HEK293 (cell line): Measurements from ENCODE around the gene TULP1.

ENCODE experiments used
- CTCF ChIP-seq: fragments of 450-650 bp; formaldehyde crosslinking; IDR thresholded peaks from 2 replicates; pipeline ENCODE4 v1.5.1; 2016; ENCODE audit warnings: missing biosample characterization, missing genetic modification characterization
- INSM2 ChIP-seq: fragments of 450-650 bp; formaldehyde crosslinking; IDR thresholded peaks from 2 replicates; pipeline ENCODE4 v1.5.1; 2016; ENCODE audit warnings: missing biosample characterization, missing genetic modification characterization
- KLF8 ChIP-seq: fragments of 450-650 bp; formaldehyde crosslinking; IDR thresholded peaks from 2 replicates; pipeline ENCODE4 v1.5.1; 2016; ENCODE audit warnings: missing biosample characterization, missing genetic modification characterization
- TCF7L2 ChIP-seq: IDR thresholded peaks from 2 replicates; pipeline ENCODE4 v1.6.1; 2011; ENCODE audit warnings: low read depth, mild to moderate bottlenecking, inconsistent platforms, low read length, moderate library complexity, borderline replicate concordance
- WT1 ChIP-seq: fragments of 450-650 bp; formaldehyde crosslinking; IDR thresholded peaks from 2 replicates; pipeline ENCODE4 v1.5.1; 2016; ENCODE audit warnings: missing biosample characterization, missing genetic modification characterization
- ZBTB11 ChIP-seq: fragments of 450-650 bp; formaldehyde crosslinking; conservative IDR thresholded peaks from 2 replicates; pipeline ENCODE4 v1.5.1; 2016; ENCODE audit warnings: low read depth, missing biosample characterization, missing genetic modification characterization
- ZNF114 ChIP-seq: fragments of 450-650 bp; formaldehyde crosslinking; IDR thresholded peaks from 2 replicates; pipeline ENCODE4 v1.5.0; 2017; ENCODE audit warnings: missing biosample characterization, missing genetic modification characterization
- ZNF239 ChIP-seq: fragments of 450-650 bp; formaldehyde crosslinking; IDR thresholded peaks from 2 replicates; pipeline ENCODE4 v1.5.1; 2016; ENCODE audit warnings: missing biosample characterization, missing genetic modification characterization
- ZNF24 ChIP-seq: fragments of 450-650 bp; formaldehyde crosslinking; IDR thresholded peaks from 2 replicates; pipeline ENCODE4 v1.5.1; 2016; ENCODE audit warnings: missing biosample characterization, missing genetic modification characterization
- ZNF37A ChIP-seq: fragments of 450-650 bp; IDR thresholded peaks from 2 replicates; pipeline ENCODE4 v1.5.1; 2018; ENCODE audit warnings: missing biosample characterization, missing genetic modification characterization
- ZNF639 ChIP-seq: fragments of 450-650 bp; formaldehyde crosslinking; IDR thresholded peaks from 2 replicates; pipeline ENCODE4 v1.5.1; 2016; ENCODE audit warnings: missing biosample characterization, missing genetic modification characterization
- ZNF777 ChIP-seq: fragments of 450-650 bp; formaldehyde crosslinking; IDR thresholded peaks from 2 replicates; pipeline ENCODE4 v1.5.1; 2017; ENCODE audit warnings: missing biosample characterization, missing genetic modification characterization, borderline replicate concordance
- TF ChIP-seq, protein P1 (sequence below): fragments of 450-650 bp; formaldehyde crosslinking; IDR thresholded peaks from 2 replicates; pipeline ENCODE4 v1.5.1; 2016; ENCODE audit warnings: missing biosample characterization, missing genetic modification characterization
- TF ChIP-seq, protein P2 (sequence below): fragments of 450-650 bp; formaldehyde crosslinking; IDR thresholded peaks from 2 replicates; pipeline ENCODE4 v1.5.1; 2016; ENCODE audit warnings: missing biosample characterization, missing genetic modification characterization

GRCh38 chr6:35514587-35514986, 1.9 kb upstream of the TULP1 start:
- TF ChIP-seq CTCF (tag by site-specific recombination) (no peak), ZNF114 (no peak), ZNF239 (tag by site-specific recombination) (no peak), ZBTB11 (tag by site-specific recombination) (no peak), ZNF37A (tag by site-specific recombination) (no peak), WT1 (no peak), ZNF777 (tag by site-specific recombination) (no peak), ZNF639 (tag by site-specific recombination) (no peak), ZNF24 (tag by site-specific recombination) (no peak), KLF8 (no peak), TCF7L2 (no peak), INSM2 (no peak)
- TF ChIP-seq, protein P1, sequence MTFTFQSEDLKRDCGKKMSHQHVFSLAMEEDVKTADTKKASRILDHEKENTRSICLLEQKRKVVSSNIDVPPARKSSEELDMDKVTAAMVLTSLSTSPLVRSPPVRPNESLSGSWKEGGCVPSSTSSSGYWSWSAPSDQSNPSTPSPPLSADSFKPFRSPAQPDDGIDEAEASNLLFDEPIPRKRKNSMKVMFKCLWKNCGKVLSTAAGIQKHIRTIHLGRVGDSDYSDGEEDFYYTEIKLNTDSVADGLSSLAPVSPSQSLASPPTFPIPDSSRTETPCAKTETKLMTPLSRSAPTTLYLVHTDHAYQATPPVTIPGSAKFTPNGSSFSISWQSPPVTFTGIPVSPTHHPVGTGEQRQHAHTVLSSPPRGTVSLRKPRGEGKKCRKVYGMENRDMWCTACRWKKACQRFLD: no peak
- TF ChIP-seq, protein P2, sequence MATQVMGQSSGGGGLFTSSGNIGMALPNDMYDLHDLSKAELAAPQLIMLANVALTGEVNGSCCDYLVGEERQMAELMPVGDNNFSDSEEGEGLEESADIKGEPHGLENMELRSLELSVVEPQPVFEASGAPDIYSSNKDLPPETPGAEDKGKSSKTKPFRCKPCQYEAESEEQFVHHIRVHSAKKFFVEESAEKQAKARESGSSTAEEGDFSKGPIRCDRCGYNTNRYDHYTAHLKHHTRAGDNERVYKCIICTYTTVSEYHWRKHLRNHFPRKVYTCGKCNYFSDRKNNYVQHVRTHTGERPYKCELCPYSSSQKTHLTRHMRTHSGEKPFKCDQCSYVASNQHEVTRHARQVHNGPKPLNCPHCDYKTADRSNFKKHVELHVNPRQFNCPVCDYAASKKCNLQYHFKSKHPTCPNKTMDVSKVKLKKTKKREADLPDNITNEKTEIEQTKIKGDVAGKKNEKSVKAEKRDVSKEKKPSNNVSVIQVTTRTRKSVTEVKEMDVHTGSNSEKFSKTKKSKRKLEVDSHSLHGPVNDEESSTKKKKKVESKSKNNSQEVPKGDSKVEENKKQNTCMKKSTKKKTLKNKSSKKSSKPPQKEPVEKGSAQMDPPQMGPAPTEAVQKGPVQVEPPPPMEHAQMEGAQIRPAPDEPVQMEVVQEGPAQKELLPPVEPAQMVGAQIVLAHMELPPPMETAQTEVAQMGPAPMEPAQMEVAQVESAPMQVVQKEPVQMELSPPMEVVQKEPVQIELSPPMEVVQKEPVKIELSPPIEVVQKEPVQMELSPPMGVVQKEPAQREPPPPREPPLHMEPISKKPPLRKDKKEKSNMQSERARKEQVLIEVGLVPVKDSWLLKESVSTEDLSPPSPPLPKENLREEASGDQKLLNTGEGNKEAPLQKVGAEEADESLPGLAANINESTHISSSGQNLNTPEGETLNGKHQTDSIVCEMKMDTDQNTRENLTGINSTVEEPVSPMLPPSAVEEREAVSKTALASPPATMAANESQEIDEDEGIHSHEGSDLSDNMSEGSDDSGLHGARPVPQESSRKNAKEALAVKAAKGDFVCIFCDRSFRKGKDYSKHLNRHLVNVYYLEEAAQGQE: no peak
